Neural progenitor cell (in vitro differentiated cells): ENCODE results near the gene MIER2. TPM values are rescaled to one million over a fixed set of nuclear protein-coding genes. Genes with fewer than 3 reads are reported as not detected.
"Not testable (repeated sequence)": the region's sequence is repeated elsewhere in the genome, so short reads cannot be mapped to it uniquely, and the experiment has no call there.

Experiments used
- DNase-seq: peaks from one replicate; pipeline ENCODE4 v3.0.0-alpha.2; 2016; ENCODE audit warnings: low spot score
- H2AFZ ChIP-seq: fragments of 200-600 bp; sonication (generic); replicated peaks from 2 replicates; pipeline ENCODE4 v1.6.1; 2016; ENCODE audit warnings: antibody characterized with exemption
- H3F3A ChIP-seq: fragments of 200-600 bp; sonication (generic); 2 replicates; pipeline ENCODE4 v1.6.1; 2016; ENCODE audit warnings: antibody characterized with exemption, low read depth
- H3K27ac ChIP-seq: fragments of 200-600 bp; sonication (generic); 2 replicates; pipeline ENCODE4 v1.5.1; 2016; ENCODE audit warnings: mild to moderate bottlenecking
- H3K27me3 ChIP-seq: fragments of 200-600 bp; sonication (generic); 2 replicates; pipeline ENCODE4 v1.6.1; 2016; ENCODE audit warnings: mild to moderate bottlenecking, moderate library complexity
- H3K36me3 ChIP-seq: fragments of 200-600 bp; sonication (generic); 2 replicates; pipeline ENCODE4 v1.5.1; 2016
- H3K4me1 ChIP-seq: fragments of 200-600 bp; sonication (generic); 2 replicates; pipeline ENCODE4 v1.6.1; 2016; ENCODE audit warnings: mixed run types
- H3K4me2 ChIP-seq: fragments of 200-600 bp; sonication (generic); 2 replicates; pipeline ENCODE4 v1.6.1; 2016
- H3K4me3 ChIP-seq: fragments of 200-600 bp; sonication (generic); 2 replicates; pipeline ENCODE4 v1.5.1; 2016
- H3K79me2 ChIP-seq: fragments of 200-600 bp; sonication (generic); 2 replicates; pipeline ENCODE4 v1.6.1; 2016; ENCODE audit warnings: low read depth
- H3K9ac ChIP-seq: fragments of 200-600 bp; sonication (generic); 2 replicates; pipeline ENCODE4 v1.6.1; 2016
- H3K9me3 ChIP-seq: fragments of 200-600 bp; sonication (generic); 2 replicates; pipeline ENCODE4 v1.5.1; 2016; ENCODE audit warnings: low read depth
- H4K20me1 ChIP-seq: fragments of 200-600 bp; sonication (generic); 2 replicates; pipeline ENCODE4 v1.6.1; 2016; ENCODE audit warnings: low read depth
- H3K27ac Mint-ChIP-seq: 3 replicates; pipeline ENCODE4 v1.8.0; 2021; ENCODE audit warnings: mixed read lengths
- H3K27me3 Mint-ChIP-seq: 2 replicates; pipeline ENCODE4 v1.8.0; 2022; ENCODE audit warnings: low read depth, mild to moderate bottlenecking, inconsistent platforms, moderate library complexity, mixed read lengths; ENCODE audit not compliant: insufficient read depth
- H3K36me3 Mint-ChIP-seq: 3 replicates; pipeline ENCODE4 v1.8.0; 2021; ENCODE audit warnings: mixed read lengths
- H3K4me1 Mint-ChIP-seq: 3 replicates; pipeline ENCODE4 v1.8.0; 2021; ENCODE audit warnings: mixed read lengths
- H3K4me3 Mint-ChIP-seq: 3 replicates; pipeline ENCODE4 v1.8.0; 2021; ENCODE audit warnings: mild to moderate bottlenecking, moderate library complexity, mixed read lengths
- H3K9me3 Mint-ChIP-seq: 3 replicates; pipeline ENCODE4 v1.8.0; 2020; ENCODE audit warnings: mixed read lengths
- CTCF ChIP-seq: fragments of 200-600 bp; sonication (generic); IDR thresholded peaks from 2 replicates; pipeline ENCODE4 v1.5.1; 2017; ENCODE audit warnings: antibody characterized with exemption, mild to moderate bottlenecking
- EZH2 ChIP-seq: fragments of 200-600 bp; sonication (generic); IDR thresholded peaks from 2 replicates; pipeline ENCODE4 v1.6.1; 2017; ENCODE audit warnings: antibody characterized with exemption, mild to moderate bottlenecking, moderate library complexity
- EZH2phosphoT487 ChIP-seq: fragments of 200-600 bp; sonication (generic); IDR thresholded peaks from 2 replicates; pipeline ENCODE4 v1.6.1; 2017; ENCODE audit warnings: antibody characterized with exemption
- total RNA-seq: library from RNA; depleted of rRNA; stranded (reverse); fragments of >200 nt; gene quantifications from 2 replicates; pipeline ENCODE4 v1.2.3, GENCODE V29; 2015; ENCODE audit warnings: low replicate concordance

The MIER2 gene
- total RNA-seq, 1 donor from 2014 or later, result 12.9 TPM

GRCh38 chr19:271856-272255 is 72.7 kb downstream of the MIER2 start:
- Histone ChIP-seq H3K9me3 (no peaks in the 10 kb centered on the region), H3K27me3 (peaks cover 39% of the 10 kb centered on the region), H3K79me2 (no peaks in the 10 kb centered on the region), H3K4me3 (no peak overlapping the region), H3K27ac (no peak overlapping the region), H3K4me1 (no peaks in the 10 kb centered on the region), H4K20me1 (peaks cover under 1% of the 10 kb centered on the region), H3K9ac (no peak overlapping the region), H3F3A (peaks cover 3% of the 10 kb centered on the region), H2AFZ (no peak overlapping the region), H3K4me2 (no peak overlapping the region), H3K36me3 (no peaks in the 10 kb centered on the region)
- Mint-ChIP-seq H3K27me3 (peaks cover 18% of the 10 kb centered on the region), H3K36me3 (no peaks in the 10 kb centered on the region), H3K9me3 (no peaks in the 10 kb centered on the region), H3K27ac (no peak overlapping the region), H3K4me1 (peaks cover under 1% of the 10 kb centered on the region), H3K4me3 (no peak overlapping the region)
- TF ChIP-seq EZH2 (no peak), CTCF (no peak), EZH2phosphoT487 (no peak)
- no peak for DNase-seq

- not testable (repeated sequence) for H3K4me2 ChIP-seq, DNase-seq, H3K36me3 Mint-ChIP-seq, H4K20me1 ChIP-seq, H3F3A ChIP-seq, H3K36me3 ChIP-seq, H3K9me3 Mint-ChIP-seq, H3K9me3 ChIP-seq, H3K9ac ChIP-seq, H3K4me3 ChIP-seq, H3K27ac Mint-ChIP-seq, H3K79me2 ChIP-seq, H3K27ac ChIP-seq, H3K4me3 Mint-ChIP-seq, H3K4me1 Mint-ChIP-seq, H2AFZ ChIP-seq, H3K4me1 ChIP-seq
- peaks cover 19% of the 10 kb centered on the region for H3K27me3 Mint-ChIP-seq
- H3K27me3 ChIP-seq, result peaks cover 39% of the 10 kb centered on the region
Measured at GRCh38 chr19:270766-271318, 73.8 kb downstream of the MIER2 start.

- TF ChIP-seq EZH2phosphoT487 (no peak), CTCF (no peak)
- no peak overlapping the region for H3K4me2 ChIP-seq
- peaks cover 5% of the 10 kb centered on the region for H3K4me1 Mint-ChIP-seq
- H3K27me3 ChIP-seq, result peaks cover 47% of the 10 kb centered on the region
- H3K27me3 Mint-ChIP-seq, result peaks cover 25% of the 10 kb centered on the region
- no peaks in the 10 kb centered on the region for H3K36me3 ChIP-seq
- no peak overlapping the region for H2AFZ ChIP-seq
- no peak overlapping the region for H3K27ac ChIP-seq
- no peak for DNase-seq
- no peak overlapping the region for H3K4me3 ChIP-seq
- no peaks in the 10 kb centered on the region for H3K4me1 ChIP-seq
- H3K9me3 Mint-ChIP-seq, result no peaks in the 10 kb centered on the region
- H3K4me3 Mint-ChIP-seq, result no peak overlapping the region
- peaks cover 3% of the 10 kb centered on the region for H3F3A ChIP-seq
- H3K27ac Mint-ChIP-seq, result no peak overlapping the region
- no peaks in the 10 kb centered on the region for H3K9me3 ChIP-seq
- no peaks in the 10 kb centered on the region for H4K20me1 ChIP-seq
- no peaks in the 10 kb centered on the region for H3K79me2 ChIP-seq
- no peak overlapping the region for H3K9ac ChIP-seq
- no peaks in the 10 kb centered on the region for H3K36me3 Mint-ChIP-seq
Measured at GRCh38 chr19:269241-269640, 75.4 kb downstream of the MIER2 start.

GRCh38 chr19:262125-262524 is 82.5 kb downstream of the MIER2 start:
- Histone ChIP-seq H3K9me3 (no peaks in the 10 kb centered on the region), H3K9ac (no peak overlapping the region), H4K20me1 (no peaks in the 10 kb centered on the region), H3K4me3 (no peak overlapping the region), H3K27me3 (peaks cover 39% of the 10 kb centered on the region), H3K27ac (no peak overlapping the region), H3K79me2 (no peaks in the 10 kb centered on the region), H3F3A (no peaks in the 10 kb centered on the region), H3K4me2 (no peak overlapping the region), H2AFZ (no peak overlapping the region), H3K36me3 (no peaks in the 10 kb centered on the region), H3K4me1 (no peaks in the 10 kb centered on the region)
- Mint-ChIP-seq H3K27ac (no peak overlapping the region), H3K9me3 (no peaks in the 10 kb centered on the region), H3K27me3 (peaks cover 30% of the 10 kb centered on the region), H3K4me3 (no peak overlapping the region), H3K36me3 (no peaks in the 10 kb centered on the region), H3K4me1 (peaks cover 5% of the 10 kb centered on the region)
- no peak for DNase-seq
- TF ChIP-seq EZH2 (no peak), CTCF (no peak), EZH2phosphoT487 (no peak)

- not testable (repeated sequence) for H3K27ac ChIP-seq, H3K4me2 ChIP-seq, H2AFZ ChIP-seq, H4K20me1 ChIP-seq, H3K4me1 ChIP-seq, H3K27ac Mint-ChIP-seq, H3K9ac ChIP-seq, H3K79me2 ChIP-seq, H3K36me3 Mint-ChIP-seq, H3F3A ChIP-seq, H3K4me1 Mint-ChIP-seq, H3K4me3 Mint-ChIP-seq, H3K27me3 ChIP-seq, H3K4me3 ChIP-seq, H3K9me3 Mint-ChIP-seq, H3K27me3 Mint-ChIP-seq, DNase-seq, H3K9me3 ChIP-seq, H3K36me3 ChIP-seq
Measured at GRCh38 chr19:256804-257203, 87.8 kb downstream of the MIER2 start.
